ENCODE measurements around the gene MOB3C. TPM values are rescaled to one million over a fixed set of nuclear protein-coding genes. Genes with fewer than 3 reads are reported as not detected.

MOB3C gene
- total RNA-seq, 2 experiments from 2014 or later, result 2.7 to 3.8 TPM

DNA sequence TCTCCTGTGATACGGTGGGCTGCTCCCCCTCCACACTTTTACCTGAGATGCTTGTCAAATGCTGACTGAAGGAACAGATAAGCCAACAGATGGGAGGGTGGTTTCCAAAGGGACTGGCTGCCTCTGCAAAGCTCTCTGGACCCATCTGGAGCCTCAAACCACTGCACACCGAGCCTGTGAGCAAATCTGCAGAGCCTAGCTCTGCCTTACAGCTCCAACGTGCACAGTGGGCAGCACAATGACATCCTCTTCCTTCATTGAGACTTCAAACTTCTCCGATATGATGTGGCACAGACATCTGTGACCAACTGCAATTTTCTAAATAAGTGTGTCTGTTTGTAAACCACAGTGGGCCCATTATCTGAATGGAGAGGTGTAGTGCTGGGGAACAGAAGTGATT, 38.9 kb downstream of the MOB3C start:
- no peak for DNase-seq (ENCODE audit: low spot score)
- H3K36me3 ChIP-seq (ENCODE audit: insufficient read depth, low read length), result peaks cover 17% of the 10 kb centered on the region; the same call in 1 of the 2 replicates
- no peaks in the 10 kb centered on the region for H3K79me2 ChIP-seq (ENCODE audit: insufficient read depth, low read depth, low read length)
- H3K4me2 ChIP-seq (ENCODE audit: low read length), result no peak overlapping the region
- BruUV-seq (replicated peaks), result no TSS peak
- intact Hi-C loops (cut with micrococcal nuclease; ENCODE audit: unreplicated experiment), result no loop called here
- CTCF ChIA-PET (ENCODE audit: unreplicated experiment), result no interaction called here
- H3K4me1 ChIP-seq (ENCODE audit: insufficient read depth, low read length, poor library complexity, severe bottlenecking), result no peaks in the 10 kb centered on the region
- H3K9me3 ChIP-seq (ENCODE audit: low read length), result no peaks in the 10 kb centered on the region
- POLR2A ChIA-PET, result interaction anchor here (0.8 kb wide), 1 partner anchor 19 kb away, joined by 4 read pairs; no protein-coding TSS in a partner anchor
- no peaks in the 10 kb centered on the region for H3K9me2 ChIP-seq (ENCODE audit: insufficient read depth, low read length)
- no peak overlapping the region for H3K27ac ChIP-seq (ENCODE audit: low read depth, low read length, poor library complexity, severe bottlenecking)
- no peak overlapping the region for H3K4me3 ChIP-seq (ENCODE audit: low read depth, low read length, poor library complexity, severe bottlenecking)
- TF ChIP-seq, protein P1, sequence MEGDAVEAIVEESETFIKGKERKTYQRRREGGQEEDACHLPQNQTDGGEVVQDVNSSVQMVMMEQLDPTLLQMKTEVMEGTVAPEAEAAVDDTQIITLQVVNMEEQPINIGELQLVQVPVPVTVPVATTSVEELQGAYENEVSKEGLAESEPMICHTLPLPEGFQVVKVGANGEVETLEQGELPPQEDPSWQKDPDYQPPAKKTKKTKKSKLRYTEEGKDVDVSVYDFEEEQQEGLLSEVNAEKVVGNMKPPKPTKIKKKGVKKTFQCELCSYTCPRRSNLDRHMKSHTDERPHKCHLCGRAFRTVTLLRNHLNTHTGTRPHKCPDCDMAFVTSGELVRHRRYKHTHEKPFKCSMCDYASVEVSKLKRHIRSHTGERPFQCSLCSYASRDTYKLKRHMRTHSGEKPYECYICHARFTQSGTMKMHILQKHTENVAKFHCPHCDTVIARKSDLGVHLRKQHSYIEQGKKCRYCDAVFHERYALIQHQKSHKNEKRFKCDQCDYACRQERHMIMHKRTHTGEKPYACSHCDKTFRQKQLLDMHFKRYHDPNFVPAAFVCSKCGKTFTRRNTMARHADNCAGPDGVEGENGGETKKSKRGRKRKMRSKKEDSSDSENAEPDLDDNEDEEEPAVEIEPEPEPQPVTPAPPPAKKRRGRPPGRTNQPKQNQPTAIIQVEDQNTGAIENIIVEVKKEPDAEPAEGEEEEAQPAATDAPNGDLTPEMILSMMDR (conservative IDR thresholded peaks at IDR 0.05; ENCODE audit: low read length), result no peak
- no peaks in the 10 kb centered on the region for H4K20me1 ChIP-seq (ENCODE audit: insufficient read depth, low read length)
- H2AFZ ChIP-seq (ENCODE audit: low read length), result no peak overlapping the region

DNA sequence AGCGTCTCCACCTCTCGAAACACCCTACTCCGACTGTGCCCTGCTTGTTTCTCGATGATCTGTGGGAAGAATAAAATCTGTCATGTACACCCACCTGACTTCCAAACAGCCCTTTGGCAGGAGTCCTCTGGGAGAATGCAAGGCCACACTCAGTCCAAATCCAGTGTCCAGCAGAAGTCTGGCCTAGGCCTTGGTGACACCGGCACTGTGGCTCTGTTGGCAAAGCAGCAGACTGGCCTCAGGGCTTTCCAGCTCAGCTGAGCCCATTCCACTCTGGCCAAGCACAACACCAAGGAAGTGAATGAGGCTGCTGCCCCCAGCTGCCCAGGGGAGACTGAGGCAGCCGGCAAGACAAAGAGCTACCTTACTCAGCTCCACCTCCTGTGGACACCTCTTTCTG, 40.0 kb downstream of the MOB3C start:
- Histone ChIP-seq H3K4me1 (ENCODE audit: insufficient read depth, low read length, poor library complexity, severe bottlenecking) (no peaks in the 10 kb centered on the region), H3K9me2 (ENCODE audit: insufficient read depth, low read length) (no peaks in the 10 kb centered on the region), H2AFZ (ENCODE audit: low read length) (no peak overlapping the region), H3K27ac (ENCODE audit: low read depth, low read length, poor library complexity, severe bottlenecking) (no peak overlapping the region), H3K36me3 (ENCODE audit: insufficient read depth, low read length) (peaks cover 12% of the 10 kb centered on the region; the same call in 1 of the 2 replicates), H3K4me3 (ENCODE audit: low read depth, low read length, poor library complexity, severe bottlenecking) (no peak overlapping the region), H3K9me3 (ENCODE audit: low read length) (no peaks in the 10 kb centered on the region), H4K20me1 (ENCODE audit: insufficient read depth, low read length) (no peaks in the 10 kb centered on the region), H3K4me2 (ENCODE audit: low read length) (no peak overlapping the region), H3K79me2 (ENCODE audit: insufficient read depth, low read depth, low read length) (no peaks in the 10 kb centered on the region)
- DNase-seq (ENCODE audit: low spot score), result no peak
- CTCF ChIA-PET (ENCODE audit: unreplicated experiment), result no interaction called here
- intact Hi-C loops (cut with micrococcal nuclease; ENCODE audit: unreplicated experiment), result no loop called here
- POLR2A ChIA-PET, result interaction anchor here (0.7 kb wide), 1 partner anchor 91 kb away, joined by 3 read pairs; no protein-coding TSS in a partner anchor
- TF ChIP-seq, protein P1 (conservative IDR thresholded peaks at IDR 0.05; ENCODE audit: low read length), result no peak
- no peak for TF ChIP-seq EZH2phosphoT487 (IDR thresholded peaks at IDR 0.05; ENCODE audit: borderline replicate concordance, low read depth, low read length)
- no TSS peak for BruUV-seq (replicated peaks)

DNA sequence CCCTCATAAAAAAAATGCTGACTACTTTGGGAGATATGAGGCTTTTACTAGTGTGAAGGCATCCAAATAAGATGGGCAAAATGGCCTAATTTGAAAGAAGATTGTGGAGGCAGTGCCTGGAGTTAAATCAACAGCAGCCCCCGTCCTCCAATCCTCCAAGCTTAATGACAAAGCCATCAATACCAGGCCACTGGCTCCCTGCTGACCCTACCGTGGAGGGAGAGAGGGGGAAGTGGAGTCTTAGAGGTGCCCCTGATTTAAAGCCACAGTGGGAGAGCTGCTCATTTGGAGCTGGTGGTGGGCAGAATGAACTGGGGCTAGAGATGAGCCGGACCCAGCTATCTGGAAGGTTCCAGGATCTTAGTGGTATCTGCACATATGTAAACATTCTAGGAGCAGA, 40.8 kb downstream of the MOB3C start:
- no peaks in the 10 kb centered on the region for H3K79me2 ChIP-seq (ENCODE audit: insufficient read depth, low read depth, low read length)
- ChIA-PET POLR2A (no interaction called here), CTCF (ENCODE audit: unreplicated experiment) (no interaction called here)
- peaks cover 12% of the 10 kb centered on the region; the same call in 1 of the 2 replicates for H3K36me3 ChIP-seq (ENCODE audit: insufficient read depth, low read length)
- H3K4me2 ChIP-seq (ENCODE audit: low read length), result no peak overlapping the region
- no peak for DNase-seq (ENCODE audit: low spot score)
- intact Hi-C loops (cut with micrococcal nuclease; ENCODE audit: unreplicated experiment), result no loop called here
- H4K20me1 ChIP-seq (ENCODE audit: insufficient read depth, low read length), result no peaks in the 10 kb centered on the region
- H3K9me3 ChIP-seq (ENCODE audit: low read length), result no peaks in the 10 kb centered on the region
- TF ChIP-seq EZH2phosphoT487 (IDR thresholded peaks at IDR 0.05; ENCODE audit: borderline replicate concordance, low read depth, low read length), result no peak
- TF ChIP-seq, protein P1 (conservative IDR thresholded peaks at IDR 0.05; ENCODE audit: low read length), result no peak
- H3K4me3 ChIP-seq (ENCODE audit: low read depth, low read length, poor library complexity, severe bottlenecking), result no peak overlapping the region
- H3K9me2 ChIP-seq (ENCODE audit: insufficient read depth, low read length), result no peaks in the 10 kb centered on the region
- H3K27ac ChIP-seq (ENCODE audit: low read depth, low read length, poor library complexity, severe bottlenecking), result no peak overlapping the region
- H3K4me1 ChIP-seq (ENCODE audit: insufficient read depth, low read length, poor library complexity, severe bottlenecking), result no peaks in the 10 kb centered on the region
- BruUV-seq (replicated peaks), result no TSS peak
- no peak overlapping the region for H2AFZ ChIP-seq (ENCODE audit: low read length)

Measured in OCI-LY7 (cell line).